Inferior parietal cortex (tissue), 1 donor: ENCODE measurements around the gene CALML4.
A peak's percentile ranks its signal among the peaks of the same experiment; 100 is the strongest.
"Not testable (repeated sequence)": the region's sequence is repeated elsewhere in the genome, so short reads cannot be mapped to it uniquely, and the experiment has no call there.

Experiments used
- DNase-seq: peaks from one replicate; pipeline ENCODE4 v3.0.0-alpha.2; 2016; ENCODE audit errors: extremely low spot score

Gene CALML4

DNA sequence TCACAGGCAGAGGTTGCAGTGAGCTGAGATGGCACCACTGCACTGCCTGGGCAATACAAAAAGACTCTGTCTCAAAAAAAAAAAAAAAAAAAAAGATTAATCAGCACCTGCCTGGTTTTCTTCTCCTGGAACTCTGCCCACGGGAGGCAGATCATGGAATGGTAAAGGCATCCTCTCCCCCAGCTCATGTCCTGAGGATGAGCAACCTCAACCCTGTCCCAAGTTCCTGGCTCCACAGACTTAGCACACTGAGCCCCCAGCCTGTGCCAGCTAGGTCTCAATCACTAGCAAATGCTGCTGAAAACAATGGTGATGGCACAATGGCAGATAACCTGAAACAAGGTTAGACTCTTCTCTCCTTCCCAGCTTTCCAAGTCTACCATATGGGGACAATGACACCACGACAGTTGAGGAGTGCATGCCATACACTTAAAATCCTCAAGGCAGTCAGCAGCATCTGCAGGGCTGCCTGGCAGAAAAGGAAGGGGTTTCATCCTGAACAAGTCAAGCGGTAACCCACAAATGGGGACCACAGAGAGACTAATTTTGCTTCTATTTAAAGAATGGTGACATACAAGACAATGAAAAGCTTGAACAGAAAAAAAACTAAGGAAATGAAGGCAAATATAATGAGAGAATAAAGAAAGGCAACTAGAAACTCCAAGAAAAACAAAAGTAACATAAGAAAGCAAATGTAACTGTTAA, 19.6 kb upstream of the CALML4 start:
- DNase-seq = no peak

DNA sequence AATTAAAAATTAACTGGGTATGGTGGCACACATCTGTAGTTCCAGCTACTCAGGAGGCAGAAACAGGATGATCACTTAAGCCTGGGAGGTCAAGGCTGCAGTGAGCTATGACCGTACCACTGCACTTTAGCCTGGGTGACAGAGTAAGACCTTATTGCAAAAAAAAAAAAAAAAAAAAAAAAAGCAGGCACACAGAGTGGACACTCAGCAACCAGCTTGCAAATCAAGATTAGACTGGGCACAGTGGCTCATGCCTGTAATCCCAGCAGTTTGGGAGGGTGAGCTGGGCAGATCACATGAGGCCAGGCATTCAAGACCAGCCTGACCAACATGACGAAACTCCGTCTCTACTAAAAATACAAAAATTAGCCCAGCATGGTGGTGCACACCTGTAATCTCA, 19.0 kb upstream of the CALML4 start:
- no peak for DNase-seq

DNA sequence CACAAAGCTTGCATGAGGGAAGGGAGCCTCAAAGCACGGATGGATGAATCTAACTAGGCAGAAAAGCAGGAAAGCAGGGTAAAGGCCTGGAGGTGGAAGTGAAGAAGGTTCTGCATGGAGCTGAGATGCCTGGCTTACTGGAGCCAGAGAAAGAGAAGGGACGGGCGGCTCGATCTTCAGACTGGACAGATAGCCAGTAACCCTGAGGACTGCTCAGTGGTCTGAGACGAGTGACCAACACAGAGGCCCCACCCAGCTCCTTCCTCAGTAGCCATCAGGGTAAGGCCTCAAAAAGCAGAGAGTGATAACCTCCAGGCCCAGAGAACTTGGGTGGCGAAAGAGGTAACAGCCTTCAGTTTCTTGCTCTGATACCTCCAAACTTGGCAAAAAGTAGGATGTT, 18.0 kb upstream of the CALML4 start:
- no peak for DNase-seq

DNA sequence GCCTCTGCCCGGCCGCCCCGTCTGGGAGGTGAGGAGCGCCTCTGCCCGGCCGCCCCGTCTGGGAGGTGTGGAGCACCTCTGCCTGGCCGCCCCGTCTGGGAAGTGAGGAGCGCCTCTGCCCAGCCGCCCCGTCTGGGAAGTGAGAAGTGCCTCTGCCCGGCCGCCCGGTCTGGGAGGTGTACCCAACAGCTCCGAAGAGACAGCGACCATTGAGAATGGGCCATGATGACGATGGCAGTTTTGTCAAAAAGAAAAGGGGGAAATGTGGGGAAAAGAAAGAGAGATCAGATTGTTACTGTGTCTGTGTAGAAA, 17.3 kb upstream of the CALML4 start:
- DNase-seq = not testable (repeated sequence)

DNA sequence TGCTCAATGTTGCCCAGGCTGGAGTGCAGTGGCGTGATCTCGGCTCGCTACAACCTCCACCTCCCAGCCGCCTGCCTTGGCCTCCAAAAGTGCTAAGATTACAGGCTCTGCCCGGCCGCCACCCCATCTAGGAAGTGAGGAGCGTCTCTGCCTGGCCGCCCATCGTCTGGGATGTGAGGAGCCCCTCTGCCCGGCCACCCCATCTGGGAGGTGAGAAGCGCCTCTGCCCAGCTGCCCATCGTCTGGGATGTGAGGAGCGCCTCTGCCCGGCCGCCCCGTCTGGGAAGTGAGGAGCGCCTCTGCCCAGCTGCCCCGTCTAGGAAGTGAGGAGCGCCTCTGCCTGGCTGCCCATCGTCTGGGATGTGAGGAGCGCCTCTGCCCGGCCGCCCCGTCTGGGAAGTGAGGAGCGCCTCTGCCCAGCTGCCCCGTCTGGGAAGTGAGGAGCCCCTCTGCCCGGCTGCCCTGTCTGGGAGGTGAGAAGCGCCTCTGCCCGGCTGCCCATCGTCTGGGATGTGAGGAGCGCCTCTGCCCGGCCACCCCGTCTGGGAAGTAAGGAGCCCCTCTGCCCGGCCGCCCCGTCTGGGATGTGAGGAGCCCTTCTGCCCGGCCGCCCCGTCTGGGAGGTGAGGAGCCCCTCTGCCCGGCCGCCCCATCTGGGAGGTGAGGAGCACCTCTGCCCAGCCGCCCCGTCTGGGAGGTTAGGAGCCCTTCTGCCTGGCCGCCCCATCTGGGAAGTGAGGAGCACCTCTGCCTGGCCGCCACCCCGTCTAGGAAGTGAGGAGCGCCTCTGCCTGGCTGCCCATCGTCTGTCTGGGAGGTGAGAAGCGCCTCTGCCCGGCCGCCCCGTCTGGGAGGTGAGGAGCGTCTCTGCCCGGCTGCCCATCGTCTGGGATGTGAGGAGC, 16.6 kb upstream of the CALML4 start:
- DNase-seq = not testable (repeated sequence)

DNA sequence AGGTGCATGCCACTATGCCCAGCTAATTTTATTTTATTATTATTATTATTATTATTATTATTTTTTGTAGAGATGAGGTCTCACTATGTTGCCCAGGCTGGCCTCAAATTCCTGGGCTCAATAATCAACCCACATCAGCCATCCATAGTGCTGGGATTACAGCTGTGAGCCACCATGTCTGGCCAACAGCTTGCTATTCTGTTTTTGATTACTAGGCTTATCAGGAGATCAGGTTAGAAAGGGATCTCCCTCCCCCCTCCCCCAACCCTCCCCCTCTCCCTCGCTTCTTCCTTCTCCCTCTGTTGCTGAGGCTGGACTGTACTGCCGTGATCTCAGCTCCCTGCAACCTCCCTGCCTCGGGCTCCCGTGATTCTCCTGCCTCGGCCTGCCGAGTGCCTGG, 15.8 kb upstream of the CALML4 start:
- no peak for DNase-seq

DNA sequence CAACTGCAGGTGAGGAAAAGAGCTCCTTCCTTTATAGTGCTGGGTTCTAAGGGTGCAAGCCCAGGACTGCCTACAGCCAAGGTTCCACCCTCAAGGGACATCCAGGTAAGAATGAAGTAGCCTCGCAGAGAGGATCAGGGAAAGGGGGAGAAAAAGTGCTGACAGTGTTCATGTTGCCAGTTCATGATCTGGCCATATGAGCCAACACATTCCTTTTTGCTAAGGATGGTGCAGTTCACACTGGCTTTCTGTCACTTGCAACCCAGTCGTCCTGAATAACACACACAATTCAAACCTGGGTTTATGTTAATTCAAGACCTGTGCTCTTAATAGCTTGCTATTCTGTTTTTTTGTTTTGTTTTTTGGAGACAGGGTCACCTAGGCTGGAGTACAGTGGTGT, 15.4 kb upstream of the CALML4 start:
- DNase-seq = no peak

DNA sequence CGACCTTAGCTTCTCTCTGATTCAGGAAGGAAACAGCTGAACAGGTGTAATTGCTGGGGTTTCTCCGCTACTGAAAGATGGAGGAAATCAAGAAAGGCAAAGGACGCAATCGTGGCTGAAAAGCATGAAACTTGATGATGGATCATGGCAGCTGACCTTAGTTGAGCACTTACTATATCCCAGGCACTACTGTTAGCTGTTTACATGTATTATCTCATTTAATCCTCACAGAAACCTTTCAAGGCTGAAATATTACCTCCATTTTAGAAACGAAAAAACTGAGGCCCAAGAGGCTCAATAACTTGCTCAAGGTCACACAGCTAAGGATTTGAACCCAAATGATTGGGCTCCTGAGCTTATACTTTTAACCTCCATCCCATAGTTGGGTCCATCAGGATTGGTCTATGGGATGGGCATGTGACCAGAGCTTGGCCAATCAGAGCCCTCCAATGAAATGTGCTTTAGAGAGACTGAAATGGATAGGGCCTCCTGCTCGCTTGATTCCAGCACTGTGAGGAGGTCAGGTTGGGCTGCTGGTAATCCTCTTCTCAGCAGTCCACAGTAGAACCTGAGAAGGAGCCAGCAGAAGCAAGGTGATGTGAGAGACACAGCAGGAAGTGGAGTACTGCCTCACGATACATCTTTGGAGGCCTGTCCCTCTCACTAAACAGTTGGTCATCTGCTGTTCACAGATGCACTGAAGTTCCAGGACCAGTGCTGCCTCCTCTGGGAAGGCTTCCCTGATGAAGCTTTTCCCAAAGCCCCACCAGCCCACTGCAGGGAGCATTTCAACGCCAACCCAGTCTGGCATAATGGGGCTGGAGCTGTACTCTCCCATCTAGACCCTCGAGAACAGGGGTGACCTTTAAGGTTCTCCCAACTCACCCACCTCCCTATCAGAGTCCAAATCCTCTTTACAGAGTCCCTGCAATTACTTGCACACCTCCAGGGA, 14.0 kb upstream of the CALML4 start:
- DNase-seq = no peak

DNA sequence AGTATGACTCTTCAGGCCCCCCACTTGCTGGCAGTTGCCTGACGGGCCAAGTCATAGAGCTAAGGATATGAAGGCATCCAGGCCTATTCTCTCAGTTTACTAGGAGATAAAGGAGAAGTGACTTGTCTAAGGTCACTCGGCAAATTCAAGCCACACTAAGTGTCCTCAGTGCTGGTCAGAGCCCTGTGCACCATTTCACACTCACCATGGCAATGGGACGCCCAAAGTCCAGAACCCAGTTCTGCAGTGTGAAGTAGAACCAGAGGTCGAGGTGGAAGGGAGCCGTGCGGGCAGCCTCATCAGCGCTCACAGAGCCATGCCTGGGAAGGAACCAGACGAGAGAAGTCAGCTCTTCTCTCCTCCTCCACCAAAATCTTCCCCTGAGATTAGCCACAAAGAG, 13.2 kb upstream of the CALML4 start:
- no peak for DNase-seq

DNA sequence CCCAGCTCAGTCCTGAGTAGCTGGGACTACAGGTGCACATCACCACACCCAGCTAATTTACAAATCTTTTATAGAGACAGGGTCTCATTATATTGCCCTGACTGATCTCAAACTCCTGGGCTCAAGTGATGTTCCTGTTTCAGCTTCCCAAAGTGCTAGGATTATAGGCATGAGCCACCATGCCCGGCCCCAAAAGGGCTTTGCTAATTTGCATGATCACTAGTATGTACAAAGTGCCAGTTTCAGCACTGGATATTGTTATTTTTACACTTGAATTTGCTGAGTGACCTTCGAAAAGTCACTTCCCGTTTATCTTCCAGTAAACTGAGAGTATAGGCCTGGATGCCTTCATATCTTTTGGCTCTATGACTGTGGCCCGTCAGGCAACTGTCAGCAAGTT, 12.2 kb upstream of the CALML4 start:
- no peak for DNase-seq

DNA sequence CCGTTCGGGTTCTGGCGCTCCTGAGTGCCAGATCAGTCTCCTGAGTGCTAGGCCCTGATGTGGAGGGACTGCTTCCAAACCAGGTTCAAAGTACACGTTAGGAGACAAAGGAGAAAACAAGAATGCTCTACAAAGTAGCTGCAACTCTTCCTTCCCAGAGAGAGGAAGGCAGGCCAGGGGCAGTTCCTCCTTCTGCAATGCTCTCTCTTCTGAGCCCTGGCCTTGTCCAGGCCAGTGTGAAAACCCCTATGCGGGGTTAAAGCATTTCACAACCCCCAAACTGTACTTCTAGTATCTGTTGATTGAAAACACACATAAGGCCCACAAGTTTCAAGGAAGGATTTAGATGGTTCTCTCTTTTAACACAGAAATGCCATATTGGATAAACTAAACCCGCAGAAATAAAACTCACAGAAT, 9.7 kb upstream of the CALML4 start:
- DNase-seq = no peak

DNA sequence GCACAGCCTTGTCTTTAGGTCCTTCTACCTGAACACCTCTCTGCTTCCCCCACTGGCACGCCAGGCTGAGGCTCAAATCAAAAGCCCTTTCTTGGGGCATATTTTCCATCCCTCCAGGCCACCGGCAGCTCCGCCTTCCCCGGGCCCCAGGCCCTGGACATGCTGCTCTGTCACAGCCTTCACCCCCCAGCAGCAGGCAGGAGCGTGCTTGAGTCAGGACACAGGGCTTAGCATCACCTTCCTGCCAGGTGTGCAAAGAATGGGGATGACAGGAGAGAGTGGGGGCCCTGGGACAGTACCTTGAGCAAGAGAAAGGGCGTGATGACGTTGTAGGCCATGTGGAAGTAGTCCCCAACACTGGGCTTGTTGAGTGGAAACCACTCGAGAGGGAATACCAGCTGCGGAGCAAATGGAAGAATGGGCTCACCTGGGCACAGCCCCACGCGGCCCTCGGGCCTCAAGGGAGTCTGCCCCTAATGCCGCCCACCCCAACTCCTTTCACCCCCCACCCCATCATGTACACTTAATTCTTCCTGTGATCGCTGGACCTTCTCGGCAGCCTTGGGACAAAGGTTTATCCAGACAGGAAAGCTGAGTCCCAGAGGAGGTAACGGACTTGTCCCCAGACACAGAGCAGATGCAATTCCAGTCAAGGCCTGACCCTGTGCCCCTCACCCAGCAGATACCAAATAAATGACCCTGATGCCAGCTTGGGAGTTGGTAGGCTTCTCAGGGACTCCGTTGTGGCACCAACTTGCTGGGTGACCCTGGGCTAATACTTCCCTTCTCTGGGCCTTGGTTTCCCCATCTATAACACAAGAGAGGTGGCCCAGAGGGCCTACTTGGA, 9.1 kb upstream of the CALML4 start:
- DNase-seq = no peak

DNA sequence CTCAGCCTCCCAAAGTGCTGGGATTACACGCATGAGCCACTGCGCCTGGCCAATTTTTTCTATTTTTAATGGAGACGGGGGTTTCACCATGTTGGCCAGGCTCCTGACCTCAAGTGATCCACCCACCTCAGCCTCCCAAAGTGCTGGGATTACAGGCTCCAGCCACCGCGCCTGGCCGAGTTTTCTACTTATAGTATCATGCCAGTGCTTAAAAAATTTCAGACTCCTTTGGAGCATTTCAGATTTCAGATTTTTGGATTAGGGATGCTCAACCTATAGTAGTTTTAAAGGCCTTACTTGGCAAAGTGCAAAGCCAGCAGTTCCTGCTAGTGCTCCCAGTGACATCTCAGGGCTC, 8.3 kb upstream of the CALML4 start:
- DNase-seq = not testable (repeated sequence)

DNA sequence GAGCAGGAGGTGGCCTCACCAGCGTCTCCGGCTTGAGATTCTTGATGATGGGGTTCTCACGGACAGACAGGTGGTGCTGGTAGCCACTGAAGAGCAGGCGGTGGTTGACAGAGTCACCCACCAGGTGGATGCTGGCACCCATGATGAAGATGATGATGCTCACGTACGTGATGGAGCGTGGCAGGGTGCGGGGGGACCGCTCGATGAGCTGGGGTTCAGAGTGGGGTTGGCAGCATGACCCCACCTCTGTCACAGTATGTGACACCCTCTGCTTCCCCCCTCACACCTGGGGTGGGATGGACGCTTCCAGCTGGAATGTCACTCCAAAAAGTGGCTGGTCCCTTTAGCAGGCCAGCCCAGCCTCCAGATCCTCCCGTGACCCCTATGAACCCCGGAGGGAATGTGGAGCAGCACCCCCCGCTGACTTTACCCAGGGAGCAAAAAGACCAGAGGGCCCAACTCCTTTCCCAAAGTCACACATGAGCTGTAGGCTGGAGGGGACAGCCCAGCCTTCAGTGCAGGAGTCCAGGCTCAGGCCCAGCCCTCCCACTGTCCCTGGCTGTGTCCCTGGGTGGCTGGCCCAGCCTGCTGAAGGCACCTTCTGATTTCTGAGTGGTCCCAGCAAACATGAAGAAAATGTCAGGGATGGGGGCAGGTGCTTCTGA, 6.7 kb upstream of the CALML4 start:
- DNase-seq = no peak

DNA sequence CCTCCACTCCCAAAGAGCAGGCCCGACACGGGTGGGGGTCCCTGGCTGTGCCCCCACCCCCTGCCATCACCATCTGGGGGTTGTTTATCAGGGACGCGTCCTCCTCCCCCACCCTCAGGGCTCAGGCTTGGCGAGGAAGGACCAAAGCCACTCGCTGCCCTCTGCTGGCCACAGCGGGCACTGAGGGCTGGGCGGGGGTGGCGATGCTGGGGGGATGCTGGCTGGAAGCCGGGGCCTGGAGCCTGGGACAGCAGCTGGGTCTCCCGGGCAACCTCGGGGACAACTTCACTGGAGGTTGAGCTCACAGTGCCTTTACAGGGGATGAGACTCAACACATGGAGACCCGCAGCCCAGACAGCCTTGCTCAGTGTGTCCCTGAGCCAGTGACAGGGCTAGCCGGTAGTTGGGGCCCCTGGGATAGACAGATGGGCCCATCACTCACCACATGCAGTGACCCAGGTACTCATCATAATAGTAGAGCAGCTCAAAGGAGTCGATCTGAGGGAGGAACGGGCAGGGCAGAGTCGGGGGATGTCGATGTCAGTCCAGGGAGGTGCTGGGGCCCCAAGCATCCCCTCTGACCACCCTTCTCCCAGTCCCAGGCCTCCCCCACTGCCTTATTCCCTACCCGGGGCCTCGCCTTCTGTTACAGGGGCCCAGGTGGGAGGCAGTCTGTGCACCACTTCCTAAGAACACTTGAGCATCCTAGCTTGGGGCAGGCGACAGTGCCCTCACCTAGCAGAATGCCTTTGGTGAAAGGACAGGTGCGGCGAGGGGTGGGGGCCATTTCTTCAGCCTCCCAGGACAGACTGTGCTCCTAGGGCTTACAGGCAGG, 5.9 kb upstream of the CALML4 start:
- DNase-seq = peak; percentile 79

DNA sequence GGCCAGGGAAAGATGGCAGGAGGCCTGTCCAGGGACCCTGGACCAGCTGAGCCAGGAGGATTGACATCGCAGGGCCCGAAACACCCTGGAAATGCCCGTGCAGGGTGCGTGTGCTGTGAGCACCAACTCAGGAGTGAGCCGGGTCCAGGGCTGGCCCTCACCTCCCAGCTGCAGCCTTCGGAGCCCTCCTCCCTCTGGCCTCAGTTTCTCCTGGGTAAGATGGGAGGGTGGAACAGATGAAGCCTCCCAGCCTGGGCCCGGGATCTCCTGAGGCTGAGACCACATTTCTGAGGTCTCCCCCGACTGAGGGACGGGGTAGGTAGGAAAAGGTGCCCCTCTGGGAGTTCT, 5.3 kb upstream of the CALML4 start:
- DNase-seq = no peak

DNA sequence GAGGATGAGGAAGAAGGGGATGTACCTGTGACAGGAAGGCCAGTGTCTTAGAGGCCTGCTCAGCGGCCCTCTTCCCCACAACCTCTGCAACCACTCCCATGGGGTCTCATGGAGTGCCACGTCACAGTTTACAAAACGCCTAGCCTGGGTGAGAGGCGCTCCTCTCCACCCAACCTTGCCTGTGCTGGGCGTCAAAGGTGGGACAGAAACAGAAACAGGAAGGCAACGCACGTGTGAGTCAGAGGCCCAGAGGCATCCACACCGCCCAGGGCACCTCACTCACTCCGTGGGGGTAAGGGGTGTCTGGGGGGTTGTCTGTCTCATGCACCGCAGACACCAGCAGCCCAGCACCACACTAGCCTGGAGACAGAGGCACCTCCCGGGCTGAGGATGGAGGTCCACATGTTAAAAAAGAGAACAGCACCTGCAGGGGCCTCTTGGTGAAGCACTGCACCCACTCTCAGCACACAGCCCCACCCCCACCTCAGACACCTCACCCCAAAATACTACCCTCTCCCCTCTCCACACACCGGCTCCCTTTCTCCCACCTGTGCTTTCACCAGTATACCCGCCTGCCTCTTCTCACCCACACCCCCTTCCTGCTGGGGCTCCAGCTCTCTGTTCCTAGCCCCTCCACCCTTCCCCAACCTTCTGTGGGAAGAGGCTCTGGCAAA, 4.7 kb upstream of the CALML4 start:
- no peak for DNase-seq

DNA sequence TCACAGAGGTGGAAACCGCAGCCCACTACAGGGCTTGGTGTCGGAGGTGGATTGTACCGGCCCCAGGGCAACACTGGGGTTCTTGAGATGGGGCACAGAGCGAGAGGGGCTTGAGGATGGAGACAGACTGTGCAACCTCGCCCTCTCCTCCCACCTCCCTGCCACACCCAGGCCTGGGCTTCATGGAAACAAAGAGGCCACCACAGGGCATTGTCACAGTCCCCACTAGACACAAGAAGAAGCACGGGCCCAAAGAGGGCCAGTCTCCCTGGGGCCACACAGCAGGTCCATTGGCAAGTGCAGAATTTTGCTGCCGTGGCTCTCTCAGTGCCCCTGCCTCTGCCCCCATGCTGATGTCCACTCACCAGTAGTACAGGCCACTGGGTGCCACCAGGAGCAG, 4.1 kb upstream of the CALML4 start:
- DNase-seq = no peak

DNA sequence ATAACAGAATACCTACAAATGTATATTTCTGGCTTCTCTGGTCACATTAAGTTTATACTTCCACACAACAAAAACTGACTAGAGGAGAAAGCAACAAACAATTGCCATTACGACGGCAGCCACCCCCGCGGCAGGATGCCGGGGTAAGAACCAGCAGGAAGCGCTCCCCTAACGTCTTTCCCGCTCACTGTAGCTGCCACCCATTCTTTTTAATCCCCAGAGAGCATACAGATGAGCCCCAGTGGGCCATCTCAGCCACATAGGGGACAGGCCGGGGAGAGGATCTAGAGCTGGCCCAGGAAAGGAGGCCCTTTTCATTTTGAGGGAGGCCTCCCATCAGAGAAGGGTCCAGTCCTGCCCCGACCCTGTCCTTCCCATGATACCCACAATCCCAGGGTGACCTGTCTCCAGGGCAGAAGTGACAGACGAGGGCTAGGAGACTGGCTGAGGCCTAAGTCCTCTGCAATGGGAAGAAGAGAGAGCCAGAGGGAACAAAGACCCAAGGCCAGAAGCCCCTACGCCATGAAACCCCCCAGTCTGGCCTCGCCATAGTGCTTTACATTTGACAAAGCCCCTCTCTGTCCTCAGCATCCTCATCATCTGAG, 3.6 kb upstream of the CALML4 start:
- no peak for DNase-seq
